NCI-H446 (cell line): ENCODE data around the gene POFUT1.

ENCODE experiments used
- DNase-seq, 2 experiments: peaks; one replicate each; lab custom pipeline; 2025; lab: John Stamatoyannopoulos, UW

Gene POFUT1

DNA sequence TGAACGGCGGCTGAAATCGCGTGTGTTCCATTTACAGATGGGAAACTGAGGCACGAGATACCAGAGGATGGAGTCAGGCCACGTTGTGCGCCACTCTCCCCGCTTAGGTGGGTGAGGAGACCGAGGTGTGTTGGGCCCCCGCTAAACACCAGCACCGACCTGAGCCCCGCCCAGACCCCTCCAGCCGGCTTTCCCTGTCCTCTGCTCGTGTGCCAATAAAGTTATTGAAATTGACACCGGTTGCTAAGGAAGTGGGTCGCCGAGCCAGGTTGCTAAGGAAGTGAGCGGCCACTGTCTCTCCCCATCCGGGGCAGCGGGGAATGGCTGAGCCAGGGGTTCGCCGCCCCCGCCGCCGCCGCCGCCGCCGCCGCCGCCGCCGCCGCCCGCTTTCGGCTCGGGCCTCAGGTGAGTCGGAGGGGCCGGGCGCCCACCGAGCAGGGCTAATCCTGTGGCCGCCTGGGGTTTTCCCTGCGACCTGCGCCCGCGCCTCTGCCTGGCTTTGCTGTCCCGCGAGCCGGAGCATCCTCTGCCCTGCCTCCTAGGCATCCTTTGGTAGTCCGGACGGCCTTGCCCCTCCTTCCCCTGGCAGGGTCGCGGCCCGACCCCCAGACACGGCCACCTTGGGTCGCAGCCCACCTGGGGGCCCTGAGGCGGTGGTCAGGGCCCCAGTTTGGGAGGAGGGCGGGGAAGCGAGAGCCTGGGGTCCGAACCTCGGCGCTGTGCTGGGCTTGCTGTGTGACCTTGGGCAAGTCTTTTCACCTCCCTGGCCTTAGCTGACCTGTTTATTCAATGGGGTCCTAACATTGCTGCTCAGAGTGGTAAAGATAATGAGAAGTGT, 69.9 kb downstream of the POFUT1 start, which contains the start of gene KIF3B:
Gene KIF3B (plus strand): TSS at position 291 of the 838 bp plus-strand sequence. CDS start 32,127 bp downstream, outside the sequence.
- peak; percentile 87 to 94 for DNase-seq

DNA sequence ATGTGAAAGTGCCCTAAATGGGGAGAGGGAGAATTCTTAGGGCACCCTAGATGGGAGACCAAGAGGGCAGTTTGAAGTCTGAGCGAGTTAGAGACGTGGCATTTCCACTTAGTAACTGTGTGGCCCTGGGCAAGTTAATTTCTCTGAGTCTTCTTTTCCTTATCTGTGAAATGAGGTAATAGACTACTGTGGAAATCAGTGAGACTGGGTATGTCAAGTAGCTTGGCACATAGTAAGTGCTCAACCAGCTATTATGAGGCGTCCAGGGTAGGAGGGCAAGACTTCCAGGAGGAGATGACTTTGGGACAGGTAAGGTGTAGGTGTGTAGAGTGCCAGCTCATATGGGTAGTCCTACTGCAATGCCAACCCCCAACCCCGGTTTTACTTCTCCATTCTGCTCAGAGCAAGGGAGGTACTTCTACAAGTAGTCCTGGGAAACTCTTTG, 70.5 kb downstream of the POFUT1 start:
- DNase-seq = no peak

DNA sequence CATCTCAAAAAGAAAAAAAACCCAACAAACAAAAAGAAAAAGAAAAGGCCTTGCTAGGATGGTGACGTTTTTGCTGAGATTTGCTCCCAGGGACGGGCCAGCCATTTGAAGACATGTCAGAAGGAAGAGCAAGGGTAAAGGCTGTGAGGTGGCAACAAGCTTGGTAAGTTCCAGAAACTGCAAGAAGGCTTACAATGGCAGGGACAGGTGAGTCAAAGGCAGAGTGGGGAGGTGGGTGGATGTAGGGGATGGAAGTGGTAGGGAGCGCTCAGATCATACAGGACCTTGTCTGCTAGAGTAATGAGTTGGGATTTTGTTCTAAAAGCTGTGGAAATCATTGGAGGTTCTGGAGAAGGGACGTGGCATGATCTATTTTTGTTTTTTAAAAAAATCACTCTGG, 74.0 kb downstream of the POFUT1 start:
- no peak for DNase-seq

DNA sequence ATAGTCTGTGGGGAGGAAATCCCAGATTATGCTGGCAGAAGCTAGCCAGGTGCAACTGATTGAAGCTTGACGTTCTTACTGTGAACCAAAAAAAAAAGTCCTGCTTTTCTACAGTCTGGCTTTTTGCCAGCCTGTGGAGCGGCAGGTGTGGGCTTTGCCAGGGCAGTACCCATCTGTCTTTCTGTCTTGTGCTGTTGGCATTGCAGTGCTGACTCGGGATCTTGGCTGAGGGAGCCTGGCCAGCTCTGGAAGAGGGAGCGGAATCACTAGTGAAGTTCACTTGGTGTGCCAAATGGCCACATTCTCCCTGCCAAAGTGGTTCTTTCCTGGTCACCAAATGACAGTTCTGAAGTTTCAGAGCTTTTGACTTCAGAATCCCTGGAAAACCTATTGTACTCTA, 74.8 kb downstream of the POFUT1 start:
- DNase-seq = peak; percentile 74 to 94

DNA sequence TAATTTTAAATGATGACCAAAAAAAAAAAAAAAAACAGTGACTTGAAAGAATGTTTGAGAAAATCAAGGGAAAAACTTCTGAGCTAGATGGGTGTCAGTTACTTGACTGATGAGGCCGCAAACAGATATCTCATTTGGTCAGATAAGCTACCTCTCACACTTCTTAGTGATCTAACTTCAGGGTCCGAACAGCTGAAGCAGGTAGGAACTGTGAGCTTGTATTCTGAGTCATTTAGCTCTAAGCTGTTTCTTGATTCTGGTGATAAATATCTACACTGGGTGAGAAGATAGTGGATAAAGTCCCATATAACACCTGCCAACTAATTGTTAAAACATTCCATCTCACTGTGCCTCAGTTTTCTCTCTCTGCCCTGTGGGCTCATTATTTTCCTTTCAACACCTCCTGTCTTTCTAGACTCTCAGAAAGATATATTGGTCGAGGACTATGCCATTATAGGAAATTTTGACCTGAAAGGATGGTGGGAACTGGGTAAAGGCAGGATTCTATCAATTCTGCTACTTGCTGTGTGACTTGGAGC, 77.5 kb downstream of the POFUT1 start:
- no peak for DNase-seq

DNA sequence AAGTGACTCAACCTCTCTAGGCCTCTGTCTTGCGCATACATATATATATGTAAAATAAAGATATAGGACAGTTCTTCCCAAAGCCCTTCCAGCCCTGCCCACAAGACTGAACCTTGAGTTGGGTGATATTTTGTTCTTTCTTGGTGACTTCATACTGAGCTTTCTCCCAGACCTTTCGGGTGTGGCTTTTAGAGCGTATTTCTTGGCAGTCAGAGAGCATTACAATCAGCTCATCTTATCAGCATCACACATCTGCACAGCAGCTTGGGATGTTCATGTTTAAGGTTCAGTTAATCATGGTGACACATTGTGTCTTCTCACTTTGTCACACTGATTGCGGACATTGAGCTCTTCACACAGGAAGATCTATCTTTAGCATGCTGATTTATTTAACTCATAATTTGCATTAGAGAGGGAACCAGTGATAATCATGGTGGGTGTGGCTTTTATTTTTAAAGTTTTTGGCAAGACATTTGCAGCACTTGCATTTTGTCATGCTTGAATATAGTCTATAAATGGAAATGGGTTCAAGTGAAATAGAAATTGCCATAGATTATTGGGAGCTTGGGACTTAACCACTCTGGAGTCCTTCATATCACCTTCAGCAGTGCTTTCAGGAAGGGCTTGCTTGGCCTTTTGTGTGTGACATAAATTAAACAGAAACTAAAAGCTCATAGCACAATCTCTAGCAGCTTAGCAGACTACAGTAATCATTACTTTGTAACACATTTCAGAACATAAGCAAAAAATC, 78.1 kb downstream of the POFUT1 start:
- no peak for DNase-seq

DNA sequence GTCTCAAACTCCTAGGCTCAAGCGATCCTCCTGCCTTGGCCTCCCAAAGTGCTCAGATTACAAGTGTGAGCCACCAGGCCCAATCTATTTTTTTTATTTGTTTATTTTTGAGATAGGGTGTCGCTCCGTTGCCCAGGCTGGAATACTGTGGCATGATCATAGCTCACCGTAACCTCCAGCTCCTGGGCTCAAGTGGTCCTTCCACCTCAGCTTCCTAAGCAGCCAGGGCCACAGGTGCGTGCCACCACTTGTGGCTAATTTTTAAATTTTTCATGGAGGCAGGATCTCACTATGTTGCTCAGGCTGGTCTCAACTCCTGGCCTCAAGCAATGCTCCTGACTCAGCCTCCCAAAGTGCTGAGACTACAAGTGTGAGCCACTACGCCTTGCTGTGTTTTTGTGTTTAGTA, 79.6 kb downstream of the POFUT1 start:
- no peak for DNase-seq
